Stimulated activated CD8-positive, alpha-beta memory T cell treated with anti-CD3 and anti-CD28 coated beads, Interleukin-7, amount 100 ng/mL, for 1 hour (primary cell): ENCODE results near the gene MCMBP.

ENCODE experiments used
- DNase-seq, 2 donors: peaks; one replicate each; pipeline ENCODE4 v3.0.0-alpha.2; 2020; ENCODE audit warnings: low read depth in 2 of 2

MCMBP gene

GRCh38 chr10:119783665-119784027 lies 89.0 kb downstream of the MCMBP start:
- DNase-seq: no peak

- DNase-seq: no peak
Observed at GRCh38 chr10:119782981-119783664, 89.5 kb downstream of the MCMBP start.

GRCh38 chr10:119781498-119781897 lies 91.1 kb downstream of the MCMBP start:
- no peak for DNase-seq

GRCh38 chr10:119780879-119781480 lies 91.7 kb downstream of the MCMBP start:
- DNase-seq: no peak
